ENCODE results near the gene RASSF8.

The RASSF8 gene

DNA sequence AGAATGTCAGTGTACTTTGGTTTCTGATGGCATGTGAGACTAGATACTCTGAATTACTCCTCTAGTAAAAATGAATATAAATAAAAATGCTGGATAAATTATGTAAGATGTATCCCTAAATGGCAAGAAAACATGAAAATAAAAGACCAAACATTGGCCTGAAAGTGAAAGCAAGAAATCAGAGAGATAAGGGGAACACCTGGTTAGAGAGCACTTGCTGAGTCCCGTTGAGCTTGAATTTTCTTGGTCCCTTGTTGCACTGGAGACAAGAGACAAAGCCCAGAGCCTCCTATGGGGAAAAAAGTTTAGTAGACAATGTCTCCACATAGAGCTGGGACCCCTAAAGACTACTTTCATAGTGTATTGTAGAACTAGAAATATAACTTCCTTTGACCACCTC is 23.9 kb downstream of the RASSF8 start:
- no peak for TF ChIP-seq TCF4 (CRISPR knock-in tag; IDR thresholded peaks at IDR 0.05; ENCODE audit: borderline replicate concordance)
- TF ChIP-seq, protein P1, sequence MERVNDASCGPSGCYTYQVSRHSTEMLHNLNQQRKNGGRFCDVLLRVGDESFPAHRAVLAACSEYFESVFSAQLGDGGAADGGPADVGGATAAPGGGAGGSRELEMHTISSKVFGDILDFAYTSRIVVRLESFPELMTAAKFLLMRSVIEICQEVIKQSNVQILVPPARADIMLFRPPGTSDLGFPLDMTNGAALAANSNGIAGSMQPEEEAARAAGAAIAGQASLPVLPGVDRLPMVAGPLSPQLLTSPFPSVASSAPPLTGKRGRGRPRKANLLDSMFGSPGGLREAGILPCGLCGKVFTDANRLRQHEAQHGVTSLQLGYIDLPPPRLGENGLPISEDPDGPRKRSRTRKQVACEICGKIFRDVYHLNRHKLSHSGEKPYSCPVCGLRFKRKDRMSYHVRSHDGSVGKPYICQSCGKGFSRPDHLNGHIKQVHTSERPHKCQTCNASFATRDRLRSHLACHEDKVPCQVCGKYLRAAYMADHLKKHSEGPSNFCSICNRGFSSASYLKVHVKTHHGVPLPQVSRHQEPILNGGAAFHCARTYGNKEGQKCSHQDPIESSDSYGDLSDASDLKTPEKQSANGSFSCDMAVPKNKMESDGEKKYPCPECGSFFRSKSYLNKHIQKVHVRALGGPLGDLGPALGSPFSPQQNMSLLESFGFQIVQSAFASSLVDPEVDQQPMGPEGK (CRISPR knock-in tag; IDR thresholded peaks at IDR 0.05; ENCODE audit: borderline replicate concordance): no peak
- TF ChIP-seq ZFP3 (CRISPR knock-in tag; IDR thresholded peaks at IDR 0.05): no peak
- TF ChIP-seq OSR1 (CRISPR knock-in tag; IDR thresholded peaks at IDR 0.05): no peak
- TF ChIP-seq BACH2 (CRISPR knock-in tag; IDR thresholded peaks at IDR 0.05; ENCODE audit: borderline replicate concordance): no peak
- TF ChIP-seq CSDC2 (CRISPR knock-in tag; IDR thresholded peaks at IDR 0.05): no peak
- no peak for TF ChIP-seq ZNF8 (CRISPR knock-in tag; IDR thresholded peaks at IDR 0.05)
- TF ChIP-seq RARB (CRISPR knock-in tag; IDR thresholded peaks at IDR 0.05): no peak
- TF ChIP-seq, protein P2, sequence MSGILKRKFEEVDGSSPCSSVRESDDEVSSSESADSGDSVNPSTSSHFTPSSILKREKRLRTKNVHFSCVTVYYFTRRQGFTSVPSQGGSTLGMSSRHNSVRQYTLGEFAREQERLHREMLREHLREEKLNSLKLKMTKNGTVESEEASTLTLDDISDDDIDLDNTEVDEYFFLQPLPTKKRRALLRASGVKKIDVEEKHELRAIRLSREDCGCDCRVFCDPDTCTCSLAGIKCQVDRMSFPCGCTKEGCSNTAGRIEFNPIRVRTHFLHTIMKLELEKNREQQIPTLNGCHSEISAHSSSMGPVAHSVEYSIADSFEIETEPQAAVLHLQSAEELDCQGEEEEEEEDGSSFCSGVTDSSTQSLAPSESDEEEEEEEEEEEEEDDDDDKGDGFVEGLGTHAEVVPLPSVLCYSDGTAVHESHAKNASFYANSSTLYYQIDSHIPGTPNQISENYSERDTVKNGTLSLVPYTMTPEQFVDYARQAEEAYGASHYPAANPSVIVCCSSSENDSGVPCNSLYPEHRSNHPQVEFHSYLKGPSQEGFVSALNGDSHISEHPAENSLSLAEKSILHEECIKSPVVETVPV (CRISPR knock-in tag; IDR thresholded peaks at IDR 0.05): no peak
- no peak for TF ChIP-seq GLIS3 (CRISPR knock-in tag; IDR thresholded peaks at IDR 0.05)
- no peak for TF ChIP-seq ESRRG (CRISPR knock-in tag; IDR thresholded peaks at IDR 0.05)
- TF ChIP-seq, protein P3, sequence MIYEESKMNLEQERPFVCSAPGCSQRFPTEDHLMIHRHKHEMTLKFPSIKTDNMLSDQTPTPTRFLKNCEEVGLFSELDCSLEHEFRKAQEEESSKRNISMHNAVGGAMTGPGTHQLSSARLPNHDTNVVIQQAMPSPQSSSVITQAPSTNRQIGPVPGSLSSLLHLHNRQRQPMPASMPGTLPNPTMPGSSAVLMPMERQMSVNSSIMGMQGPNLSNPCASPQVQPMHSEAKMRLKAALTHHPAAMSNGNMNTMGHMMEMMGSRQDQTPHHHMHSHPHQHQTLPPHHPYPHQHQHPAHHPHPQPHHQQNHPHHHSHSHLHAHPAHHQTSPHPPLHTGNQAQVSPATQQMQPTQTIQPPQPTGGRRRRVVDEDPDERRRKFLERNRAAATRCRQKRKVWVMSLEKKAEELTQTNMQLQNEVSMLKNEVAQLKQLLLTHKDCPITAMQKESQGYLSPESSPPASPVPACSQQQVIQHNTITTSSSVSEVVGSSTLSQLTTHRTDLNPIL (CRISPR knock-in tag; IDR thresholded peaks at IDR 0.05; ENCODE audit: low read depth): no peak
- TF ChIP-seq PPARA (CRISPR knock-in tag; IDR thresholded peaks at IDR 0.05; ENCODE audit: borderline replicate concordance): no peak
- TF ChIP-seq ZC3H10 (CRISPR knock-in tag; IDR thresholded peaks at IDR 0.05): no peak
- TF ChIP-seq ZNF565 (CRISPR knock-in tag; conservative IDR thresholded peaks at IDR 0.05; ENCODE audit: low read depth): no peak
- no peak for TF ChIP-seq ZNF70 (CRISPR knock-in tag; IDR thresholded peaks at IDR 0.05)
- TF ChIP-seq ISL1 (CRISPR knock-in tag; IDR thresholded peaks at IDR 0.05): no peak
- no peak for TF ChIP-seq SNAI2 (CRISPR knock-in tag; IDR thresholded peaks at IDR 0.05)
- TF ChIP-seq TOX (CRISPR knock-in tag; IDR thresholded peaks at IDR 0.05; ENCODE audit: borderline replicate concordance): no peak
- ATAC-seq: no peak

DNA sequence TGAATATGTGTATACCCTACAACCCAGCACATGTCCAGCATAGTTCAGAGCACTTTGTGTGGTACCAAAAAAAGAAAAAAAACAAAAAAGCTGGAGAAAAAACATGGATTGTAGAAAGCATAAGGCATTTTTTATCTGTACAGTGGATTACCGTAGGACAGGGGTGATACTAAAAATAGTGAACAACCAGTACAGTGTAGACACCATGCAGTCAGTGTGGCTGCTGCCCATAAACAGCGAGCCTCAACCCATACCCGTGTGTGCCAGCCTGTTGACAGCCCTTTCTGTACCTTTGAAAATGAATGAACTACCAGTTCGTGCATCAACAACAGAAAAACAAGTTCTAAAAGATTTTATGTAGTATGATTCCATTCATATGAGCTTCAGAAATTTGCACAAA is 25.1 kb downstream of the RASSF8 start:
- ATAC-seq: no peak
- TF ChIP-seq, protein P4, sequence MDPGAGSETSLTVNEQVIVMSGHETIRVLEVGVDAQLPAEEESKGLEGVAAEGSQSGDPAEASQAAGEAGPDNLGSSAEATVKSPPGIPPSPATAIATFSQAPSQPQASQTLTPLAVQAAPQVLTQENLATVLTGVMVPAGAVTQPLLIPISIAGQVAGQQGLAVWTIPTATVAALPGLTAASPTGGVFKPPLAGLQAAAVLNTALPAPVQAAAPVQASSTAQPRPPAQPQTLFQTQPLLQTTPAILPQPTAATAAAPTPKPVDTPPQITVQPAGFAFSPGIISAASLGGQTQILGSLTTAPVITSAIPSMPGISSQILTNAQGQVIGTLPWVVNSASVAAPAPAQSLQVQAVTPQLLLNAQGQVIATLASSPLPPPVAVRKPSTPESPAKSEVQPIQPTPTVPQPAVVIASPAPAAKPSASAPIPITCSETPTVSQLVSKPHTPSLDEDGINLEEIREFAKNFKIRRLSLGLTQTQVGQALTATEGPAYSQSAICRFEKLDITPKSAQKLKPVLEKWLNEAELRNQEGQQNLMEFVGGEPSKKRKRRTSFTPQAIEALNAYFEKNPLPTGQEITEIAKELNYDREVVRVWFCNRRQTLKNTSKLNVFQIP (CRISPR knock-in tag; IDR thresholded peaks at IDR 0.05; ENCODE audit: borderline replicate concordance, low read depth): no peak
- TF ChIP-seq ZNF8 (CRISPR knock-in tag; IDR thresholded peaks at IDR 0.05): no peak
- TF ChIP-seq ZFP30 (CRISPR knock-in tag; IDR thresholded peaks at IDR 0.05): no peak
- TF ChIP-seq ZFP3 (CRISPR knock-in tag; IDR thresholded peaks at IDR 0.05): no peak
- TF ChIP-seq TOX (CRISPR knock-in tag; IDR thresholded peaks at IDR 0.05; ENCODE audit: borderline replicate concordance): no peak
- TF ChIP-seq, protein P2 (CRISPR knock-in tag; IDR thresholded peaks at IDR 0.05): no peak

DNA sequence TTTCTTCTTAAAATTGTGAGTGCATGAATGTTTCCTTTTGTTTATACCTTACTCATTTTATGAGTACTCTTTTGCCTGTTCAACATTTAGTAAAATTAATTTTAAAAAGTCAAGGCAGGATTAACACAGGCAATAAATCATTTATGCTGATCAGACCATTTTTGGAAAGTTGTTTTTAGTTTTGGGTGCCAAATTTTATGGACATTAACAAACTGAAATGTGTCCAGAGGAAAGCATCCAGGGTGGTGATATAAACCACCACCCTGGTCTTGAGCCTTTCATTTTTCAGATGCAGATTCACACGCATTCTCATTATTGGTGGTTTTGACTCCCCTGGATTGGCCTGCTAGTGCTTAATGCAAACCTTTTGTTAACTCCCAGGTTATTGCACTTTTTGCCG is 26.3 kb downstream of the RASSF8 start:
- TF ChIP-seq ZFP3 (CRISPR knock-in tag; IDR thresholded peaks at IDR 0.05): no peak
- TF ChIP-seq ZFP30 (CRISPR knock-in tag; IDR thresholded peaks at IDR 0.05): no peak
- TF ChIP-seq, protein P5, sequence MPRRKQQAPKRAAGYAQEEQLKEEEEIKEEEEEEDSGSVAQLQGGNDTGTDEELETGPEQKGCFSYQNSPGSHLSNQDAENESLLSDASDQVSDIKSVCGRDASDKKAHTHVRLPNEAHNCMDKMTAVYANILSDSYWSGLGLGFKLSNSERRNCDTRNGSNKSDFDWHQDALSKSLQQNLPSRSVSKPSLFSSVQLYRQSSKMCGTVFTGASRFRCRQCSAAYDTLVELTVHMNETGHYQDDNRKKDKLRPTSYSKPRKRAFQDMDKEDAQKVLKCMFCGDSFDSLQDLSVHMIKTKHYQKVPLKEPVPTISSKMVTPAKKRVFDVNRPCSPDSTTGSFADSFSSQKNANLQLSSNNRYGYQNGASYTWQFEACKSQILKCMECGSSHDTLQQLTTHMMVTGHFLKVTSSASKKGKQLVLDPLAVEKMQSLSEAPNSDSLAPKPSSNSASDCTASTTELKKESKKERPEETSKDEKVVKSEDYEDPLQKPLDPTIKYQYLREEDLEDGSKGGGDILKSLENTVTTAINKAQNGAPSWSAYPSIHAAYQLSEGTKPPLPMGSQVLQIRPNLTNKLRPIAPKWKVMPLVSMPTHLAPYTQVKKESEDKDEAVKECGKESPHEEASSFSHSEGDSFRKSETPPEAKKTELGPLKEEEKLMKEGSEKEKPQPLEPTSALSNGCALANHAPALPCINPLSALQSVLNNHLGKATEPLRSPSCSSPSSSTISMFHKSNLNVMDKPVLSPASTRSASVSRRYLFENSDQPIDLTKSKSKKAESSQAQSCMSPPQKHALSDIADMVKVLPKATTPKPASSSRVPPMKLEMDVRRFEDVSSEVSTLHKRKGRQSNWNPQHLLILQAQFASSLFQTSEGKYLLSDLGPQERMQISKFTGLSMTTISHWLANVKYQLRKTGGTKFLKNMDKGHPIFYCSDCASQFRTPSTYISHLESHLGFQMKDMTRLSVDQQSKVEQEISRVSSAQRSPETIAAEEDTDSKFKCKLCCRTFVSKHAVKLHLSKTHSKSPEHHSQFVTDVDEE (CRISPR knock-in tag; IDR thresholded peaks at IDR 0.05): no peak
- ATAC-seq: no peak

All from SK-N-SH treated with all-trans-retinoic acid at 6 μM for 48 hours (cell line).